K562 (cell line): ENCODE data around the gene MAML1. TPM values are rescaled to one million over a fixed set of nuclear protein-coding genes. Genes with fewer than 3 reads are reported as not detected.
A peak's percentile ranks its signal among the peaks of the same experiment; 100 is the strongest.

Experiments used
- CBFA2T3 ChIP-seq: fragments of 450-650 bp; IDR thresholded peaks from 2 replicates; pipeline ENCODE4 v1.6.1; 2017
- JUND ChIP-seq, 2 experiments: IDR thresholded peaks; 2 replicates in 1 of 2; 3 replicates in 1 of 2; pipeline ENCODE4 v1.6.1; 2011; ENCODE audit warnings: borderline replicate concordance in 2 of 2, low read depth in 2 of 2, low read length in 2 of 2, improper control_type of control experiment in 1 of 2, missing biosample characterization in 1 of 2, missing genetic modification characterization in 1 of 2, missing genetic modification reagents in 1 of 2
- KLF16 ChIP-seq: IDR thresholded peaks from 2 replicates; pipeline ENCODE4 v1.6.1; 2016; ENCODE audit warnings: antibody characterized with exemption
- TEAD2 ChIP-seq: fragments of 450-650 bp; IDR thresholded peaks from 2 replicates; pipeline ENCODE4 v1.6.1; 2016; ENCODE audit warnings: missing genetic modification characterization, control low read depth, missing compliant biosample characterization
- YY1 ChIP-seq, 3 experiments: IDR thresholded peaks; 2 replicates each; pipeline ENCODE4 v1.6.1; 2011; ENCODE audit warnings: low read length in 2 of 3, mild to moderate bottlenecking in 2 of 3, moderate library complexity in 2 of 3, borderline replicate concordance in 1 of 3, control low read depth in 1 of 3, low read depth in 1 of 3; ENCODE audit not compliant: insufficient read depth in 3 of 3, insufficient replicate concordance in 2 of 3, control insufficient read depth in 1 of 3, insufficient read length in 1 of 3; ENCODE audit errors: extremely low read depth in 1 of 3
- ZNF830 ChIP-seq: fragments of 250-450 bp; sonication (Bioruptor Pico); IDR thresholded peaks from 2 replicates; pipeline ENCODE4 v1.5.0; 2021; ENCODE audit warnings: mild to moderate bottlenecking
- polyA plus RNA-seq, 8 experiments: library from polyadenylated mRNA; depleted of rRNA in 4 of 8; stranded (reverse) in 5 of 8; unstranded in 3 of 8; fragments of >200 nt; fragmentation: Nextera tagmentation in 2 of 8; fragmentation: Illumina TruSeq in 1 of 8; extraction: Ambion mirVana in 2 of 8; extraction: Trizol in 1 of 8; gene quantifications; 2 replicates each; pipeline versions ENCODE4 v1.2.1 to v1.2.3, GENCODE V29; 2011 to 2014; ENCODE audit warnings: inconsistent platforms in 1 of 8, missing spikeins in 1 of 8
- total RNA-seq, 7 experiments: library from RNA; depleted of rRNA in 6 of 7; stranded (reverse); fragments of >200 nt in 6 of 7; fragmentation: Illumina TruSeq in 2 of 7; extraction: Trizol in 2 of 7; gene quantifications; 2 replicates each; pipeline versions ENCODE4 v1.2.1 to v1.2.3, GENCODE V29; 2011 to 2021; ENCODE audit warnings: low replicate concordance in 1 of 7
- TF ChIP-seq, protein P1 (sequence below), 2 experiments: IDR thresholded peaks; 2 replicates each; pipeline ENCODE4 v1.6.1; 2012; ENCODE audit warnings: improper control_type of control experiment in 2 of 2, low read depth in 2 of 2, low read length in 2 of 2, borderline replicate concordance in 1 of 2

Gene MAML1
- total and polyA plus RNA-seq, 9 of the 15 experiments (the other 6 are each of a cell fraction or from before 2014, with no cell fraction given): 0.32 to 18.4 (median 7.0) TPM

DNA sequence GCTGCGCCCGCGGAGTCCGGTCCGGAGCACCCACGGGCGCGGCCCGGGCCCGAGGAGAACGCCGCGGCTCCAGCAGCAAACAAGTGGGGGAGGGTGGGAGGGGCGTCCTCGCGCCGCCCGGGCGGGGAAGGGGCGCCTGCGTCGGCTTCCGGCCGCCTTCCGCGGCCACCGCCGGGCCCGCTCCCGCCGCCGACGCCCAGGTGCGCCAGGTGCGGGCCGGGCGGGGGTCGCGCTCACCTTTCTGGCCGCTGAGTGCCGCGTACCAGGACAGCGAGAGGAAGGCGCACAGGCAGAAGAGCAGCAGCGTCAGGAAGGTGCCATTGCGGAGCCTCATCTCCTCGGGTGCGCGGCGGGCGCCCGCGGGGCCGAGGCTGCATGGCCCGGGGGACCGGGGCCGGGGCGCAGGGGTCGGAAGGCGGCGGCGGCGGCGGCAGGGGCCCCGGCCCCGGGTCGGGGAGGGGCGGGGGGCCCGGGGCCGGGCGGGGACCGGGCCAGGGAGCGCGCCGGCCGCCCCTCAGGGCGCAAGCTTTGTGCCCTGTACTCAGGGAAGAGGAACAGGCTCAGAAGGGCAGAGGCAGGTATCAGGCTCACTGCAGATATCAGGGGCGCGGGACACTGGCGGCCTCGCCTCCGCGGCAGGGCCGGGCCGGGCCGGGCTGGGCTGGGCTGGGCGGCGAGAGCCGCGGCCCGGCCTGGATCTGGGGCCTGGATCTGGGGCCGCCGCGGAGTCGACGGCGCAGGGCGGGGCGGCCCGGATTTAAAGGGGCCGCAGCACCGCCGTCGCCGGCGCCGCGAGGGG lies 73.8 kb downstream of the MAML1 start, which contains the start of gene MGAT4B (continued):
- TF ChIP-seq, protein P1, sequence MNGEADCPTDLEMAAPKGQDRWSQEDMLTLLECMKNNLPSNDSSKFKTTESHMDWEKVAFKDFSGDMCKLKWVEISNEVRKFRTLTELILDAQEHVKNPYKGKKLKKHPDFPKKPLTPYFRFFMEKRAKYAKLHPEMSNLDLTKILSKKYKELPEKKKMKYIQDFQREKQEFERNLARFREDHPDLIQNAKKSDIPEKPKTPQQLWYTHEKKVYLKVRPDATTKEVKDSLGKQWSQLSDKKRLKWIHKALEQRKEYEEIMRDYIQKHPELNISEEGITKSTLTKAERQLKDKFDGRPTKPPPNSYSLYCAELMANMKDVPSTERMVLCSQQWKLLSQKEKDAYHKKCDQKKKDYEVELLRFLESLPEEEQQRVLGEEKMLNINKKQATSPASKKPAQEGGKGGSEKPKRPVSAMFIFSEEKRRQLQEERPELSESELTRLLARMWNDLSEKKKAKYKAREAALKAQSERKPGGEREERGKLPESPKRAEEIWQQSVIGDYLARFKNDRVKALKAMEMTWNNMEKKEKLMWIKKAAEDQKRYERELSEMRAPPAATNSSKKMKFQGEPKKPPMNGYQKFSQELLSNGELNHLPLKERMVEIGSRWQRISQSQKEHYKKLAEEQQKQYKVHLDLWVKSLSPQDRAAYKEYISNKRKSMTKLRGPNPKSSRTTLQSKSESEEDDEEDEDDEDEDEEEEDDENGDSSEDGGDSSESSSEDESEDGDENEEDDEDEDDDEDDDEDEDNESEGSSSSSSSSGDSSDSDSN (IDR thresholded peaks at IDR 0.05; ENCODE audit: borderline replicate concordance in 1 of 2, low read depth in 2 of 2, low read length in 2 of 2): peak; percentile 50 to 82; a peak in 3 of 4 replicates
- TF ChIP-seq TEAD2 (tag): no peak
- no peak for TF ChIP-seq ZNF830 (CRISPR knock-in tag)
- peak in 2 of 3 experiments; percentile 54 to 80 for TF ChIP-seq YY1 (IDR thresholded peaks at IDR 0.05; ENCODE audit: borderline replicate concordance in 1 of 3, control insufficient read depth in 1 of 3, extremely low read depth in 1 of 3, insufficient read depth in 3 of 3, insufficient read length in 1 of 3, insufficient replicate concordance in 2 of 3, low read depth in 1 of 3, low read length in 2 of 3)
- no peak for TF ChIP-seq KLF16
- no peak for TF ChIP-seq CBFA2T3
- TF ChIP-seq JUND (IDR thresholded peaks at IDR 0.05; ENCODE audit: borderline replicate concordance, low read depth, low read length): peak; percentile 37; the same call in 1 of the 2 replicates
- no peak; the same call in 2 of the 3 replicates for TF ChIP-seq JUND (tag; IDR thresholded peaks at IDR 0.05; ENCODE audit: borderline replicate concordance, low read depth, low read length)
- TF ChIP-seq, all 486 proteins: peak for 50
